GM18951 (cell line): ENCODE data around the gene MMP21.
A peak's percentile ranks its signal among the peaks of the same experiment; 100 is the strongest.

Experiments used
- POLR2A ChIP-seq: IDR thresholded peaks from 4 replicates; pipeline ENCODE4 v1.6.1; 2011; ENCODE audit warnings: mild to moderate bottlenecking; ENCODE audit not compliant: insufficient read length, insufficient read depth; ENCODE audit errors: extremely low read depth
- in situ Hi-C: fragments of 300-500 bp; cut with MboI; formaldehyde crosslinking; loops from one replicate; pipeline ENCODE4 v1.12.0; 2022; ENCODE audit warnings: low sequenced_read_pairs, mixed read lengths, inconsistent platforms; ENCODE audit not compliant: unreplicated experiment

MMP21 gene

GRCh38 chr10:125775491-125776106 is at the start of gene MMP21:
Gene MMP21 (minus strand): TSS chr10:125775821. CDS start chr10:125775821, 0 bp downstream.
- in situ Hi-C loops, result no loop called here
- TF ChIP-seq POLR2A, result no peak

- in situ Hi-C loops, result no loop called here
- no peak for TF ChIP-seq POLR2A
Measured at GRCh38 chr10:125824736-125825135, 49.1 kb upstream of the MMP21 start.

- TF ChIP-seq POLR2A, result no peak
- in situ Hi-C loops, result no loop called here
Measured at GRCh38 chr10:125823663-125824251, 48.1 kb upstream of the MMP21 start.

GRCh38 chr10:125822878-125823662 is 47.4 kb upstream of the MMP21 start, which contains the start of the genes BCCIP and UROS:
Gene BCCIP (plus strand): TSS chr10:125823546. CDS start chr10:125823558, 12 bp downstream.
Gene UROS (minus strand): TSS chr10:125823258. CDS start chr10:125816499, 6,759 bp downstream.
- peak; percentile 86 for TF ChIP-seq POLR2A
- in situ Hi-C loops, result no loop called here

- no peak for TF ChIP-seq POLR2A
- in situ Hi-C loops, result no loop called here
Measured at GRCh38 chr10:125820701-125821100, 45.1 kb upstream of the MMP21 start.

GRCh38 chr10:125817337-125817946 is 41.8 kb upstream of the MMP21 start:
- TF ChIP-seq POLR2A, result no peak
- in situ Hi-C loops, result no loop called here

GRCh38 chr10:125816548-125816947 is 40.9 kb upstream of the MMP21 start:
- TF ChIP-seq POLR2A, result no peak
- in situ Hi-C loops, result no loop called here

- TF ChIP-seq POLR2A, result no peak
- in situ Hi-C loops, result no loop called here
Measured at GRCh38 chr10:125815764-125816163, 40.1 kb upstream of the MMP21 start.

GRCh38 chr10:125812128-125812750 is 36.6 kb upstream of the MMP21 start:
- TF ChIP-seq POLR2A, result no peak
- in situ Hi-C loops, result no loop called here

GRCh38 chr10:125811251-125811650 is 35.6 kb upstream of the MMP21 start:
- no peak for TF ChIP-seq POLR2A
- in situ Hi-C loops, result no loop called here

GRCh38 chr10:125808047-125808446 is 32.4 kb upstream of the MMP21 start:
- in situ Hi-C loops, result no loop called here
- TF ChIP-seq POLR2A, result no peak

- TF ChIP-seq POLR2A, result no peak
- in situ Hi-C loops, result no loop called here
Measured at GRCh38 chr10:125802739-125803138, 27.1 kb upstream of the MMP21 start.

- in situ Hi-C loops, result no loop called here
Measured at GRCh38 chr10:125802131-125802530, 26.5 kb upstream of the MMP21 start.

GRCh38 chr10:125801574-125801973 is 26.0 kb upstream of the MMP21 start:
- no peak for TF ChIP-seq POLR2A
- in situ Hi-C loops, result no loop called here

More at GRCh38 chr10:125802131-125802530, 26.5 kb upstream of the MMP21 start:
- no peak for TF ChIP-seq POLR2A
